ENCODE results near the gene PLXNA4.

PLXNA4 gene

DNA sequence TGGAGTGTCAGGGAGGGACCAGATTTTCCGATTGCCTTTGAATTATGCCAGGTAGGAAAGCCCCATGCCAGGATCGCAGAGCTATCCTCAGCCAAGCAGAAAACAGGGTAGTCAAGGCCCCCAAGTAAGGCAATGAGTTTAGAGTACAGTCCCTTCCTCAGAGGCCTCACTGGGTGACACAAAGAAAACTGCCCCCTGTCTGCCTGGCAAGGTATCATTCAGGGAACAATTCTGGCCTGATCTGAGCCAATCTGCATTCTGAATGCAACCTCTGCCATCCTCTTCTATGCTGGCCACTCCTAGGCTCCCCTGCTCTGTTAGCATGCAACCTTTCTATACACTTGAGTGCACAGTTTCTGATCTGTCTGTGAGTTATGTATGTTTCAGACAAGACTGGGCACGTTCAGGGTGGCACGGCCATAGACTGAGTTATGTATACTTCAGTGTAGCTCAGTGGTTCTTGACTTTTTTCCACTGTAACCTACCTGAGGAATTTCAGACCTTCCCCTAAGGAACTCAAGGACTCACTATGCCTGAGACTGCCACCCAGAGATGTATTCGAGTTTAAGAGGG is 336.8 kb downstream of the PLXNA4 start:
- no peak for TF ChIP-seq CTCF (IDR thresholded peaks at IDR 0.05; ENCODE audit: extremely low read depth, missing control alignments)
- DNase-seq (ENCODE audit: low spot score) = no peak

DNA sequence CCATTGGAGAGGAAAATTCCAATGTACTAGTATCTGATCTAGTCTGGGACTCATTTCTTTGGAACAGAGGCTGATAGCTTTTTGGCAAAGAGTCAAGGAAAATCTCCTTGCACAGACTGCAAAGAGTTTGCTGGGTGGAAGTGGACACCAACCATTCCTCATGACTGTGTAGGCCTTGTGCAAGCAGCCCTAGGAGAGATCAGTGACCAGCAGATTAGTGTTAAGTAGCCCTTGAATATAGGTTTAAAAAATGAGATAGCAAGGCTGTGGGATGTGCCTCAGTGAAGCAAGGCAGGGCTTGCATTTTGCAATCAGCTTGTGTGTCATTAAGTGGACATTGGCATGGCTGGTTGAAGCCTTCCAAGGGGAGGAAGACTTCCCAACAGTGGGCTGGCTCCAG is 341.6 kb downstream of the PLXNA4 start:
- TF ChIP-seq CTCF (IDR thresholded peaks at IDR 0.05; ENCODE audit: extremely low read depth, missing control alignments) = no peak
- no peak for DNase-seq (ENCODE audit: low spot score)

- DNase-seq (ENCODE audit: low spot score) = no peak
- TF ChIP-seq CTCF (IDR thresholded peaks at IDR 0.05; ENCODE audit: extremely low read depth, missing control alignments) = no peak
These were observed 343.9 kb downstream of the PLXNA4 start for GRCh38 chr7:132232406-132232805.

DNA sequence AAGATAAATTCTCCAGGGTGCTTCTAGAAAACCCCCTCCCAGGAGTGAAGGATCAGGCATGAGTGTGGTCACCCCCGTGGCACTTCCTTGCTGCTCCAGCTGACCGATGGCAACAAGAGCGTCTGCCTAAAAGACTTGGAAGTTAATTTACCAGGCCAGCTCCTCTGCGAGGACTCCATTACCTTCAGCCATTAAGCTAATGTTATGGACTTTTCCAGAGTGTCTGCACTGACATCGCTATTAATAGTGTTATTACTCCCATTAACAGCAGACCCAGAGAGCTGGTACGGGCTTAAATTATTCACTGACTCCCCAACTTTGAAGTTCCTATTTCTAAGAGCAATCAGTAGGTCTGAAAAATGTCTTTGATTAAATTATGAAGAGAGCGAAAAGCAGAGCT is 345.8 kb downstream of the PLXNA4 start:
- no peak for DNase-seq (ENCODE audit: low spot score)
- TF ChIP-seq CTCF (IDR thresholded peaks at IDR 0.05; ENCODE audit: extremely low read depth, missing control alignments) = no peak

DNA sequence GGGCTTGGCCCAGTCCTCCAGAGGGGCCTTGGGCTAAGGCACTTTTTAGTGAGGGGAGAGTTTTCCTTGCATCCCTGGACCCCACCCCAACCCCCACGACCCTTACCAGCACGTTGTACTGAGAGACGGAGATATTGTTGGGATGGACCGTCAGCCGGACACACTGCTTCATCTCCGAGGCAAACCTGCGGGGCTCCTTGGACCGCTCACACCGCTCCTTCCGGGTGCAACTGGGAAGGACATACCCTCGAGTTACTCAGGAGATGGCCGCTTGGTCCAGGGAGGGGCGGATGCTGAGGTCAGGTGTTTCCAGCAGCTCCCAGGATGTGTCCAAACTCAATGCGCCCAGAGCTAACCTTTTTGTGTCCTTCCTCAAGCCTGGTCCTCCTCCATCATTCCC is 348.0 kb downstream of the PLXNA4 start:
- no peak for TF ChIP-seq CTCF (IDR thresholded peaks at IDR 0.05; ENCODE audit: extremely low read depth, missing control alignments)
- no peak for DNase-seq (ENCODE audit: low spot score)

- no peak for TF ChIP-seq CTCF (IDR thresholded peaks at IDR 0.05; ENCODE audit: extremely low read depth, missing control alignments)
- DNase-seq (ENCODE audit: low spot score) = no peak
These were observed 349.3 kb downstream of the PLXNA4 start for GRCh38 chr7:132226957-132227290.

DNA sequence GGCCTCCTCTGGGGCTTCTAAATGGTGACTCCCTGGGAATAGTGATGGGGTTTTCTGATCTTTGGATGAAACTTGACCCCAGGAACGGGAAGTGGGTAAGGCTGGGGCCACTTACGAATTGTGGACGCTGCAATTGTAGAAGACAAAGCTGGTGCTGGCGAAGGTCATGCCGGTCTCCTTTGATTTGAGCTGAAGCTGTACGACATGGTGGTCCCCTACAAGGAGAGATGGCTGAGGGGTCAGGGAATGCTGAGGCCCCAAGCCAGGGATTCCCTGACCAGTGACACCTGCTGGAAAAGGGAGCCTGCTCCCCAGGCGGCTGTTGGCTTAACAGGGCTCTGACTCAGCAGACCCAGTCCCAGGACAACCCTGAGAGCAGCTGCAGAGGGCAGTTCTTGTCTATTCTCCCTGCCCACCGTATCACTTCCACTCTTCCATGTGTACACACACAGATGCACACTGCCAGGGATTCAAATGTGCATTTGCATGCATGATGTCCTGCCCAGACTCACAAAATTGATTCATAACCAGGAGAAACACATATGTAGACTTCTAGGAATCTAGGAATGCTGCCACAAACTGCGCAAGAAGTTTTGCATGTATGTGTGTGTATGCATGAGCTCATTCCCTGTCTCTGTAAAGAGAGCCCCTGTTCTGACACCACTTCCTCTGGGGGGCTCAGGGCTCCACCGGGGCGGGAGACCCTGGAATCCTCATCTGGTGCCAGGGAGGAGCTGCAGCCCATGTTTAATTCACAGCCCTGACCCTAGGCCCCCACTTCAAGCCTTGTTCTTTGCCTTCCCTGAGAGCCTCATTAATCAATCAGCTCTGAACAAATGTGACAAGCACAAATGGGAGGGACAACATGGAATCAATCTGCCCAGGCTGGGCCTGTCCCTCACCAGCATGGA is 350.0 kb downstream of the PLXNA4 start:
- no peak for DNase-seq (ENCODE audit: low spot score)
- TF ChIP-seq CTCF (IDR thresholded peaks at IDR 0.05; ENCODE audit: extremely low read depth, missing control alignments) = no peak

Data from GM20000 (cell line).